H7 (cell line): ENCODE results near the gene CDC42SE1. TPM values are rescaled to one million over a fixed set of nuclear protein-coding genes. Genes with fewer than 3 reads are reported as not detected.

Experiments used
- DNase-seq: peaks from one replicate; pipeline ENCODE4 v3.0.0; 2012
- H3K27me3 ChIP-seq: 2 replicates; pipeline ENCODE4 v1.6.0; 2011; ENCODE audit warnings: mild to moderate bottlenecking, low read length; ENCODE audit not compliant: control insufficient read depth, insufficient read depth
- H3K36me3 ChIP-seq: replicated peaks from 2 replicates; pipeline ENCODE4 v1.5.1; 2011; ENCODE audit warnings: low read length; ENCODE audit not compliant: control insufficient read depth, insufficient read depth
- H3K4me3 ChIP-seq: 2 replicates; pipeline ENCODE4 v1.5.1; 2011; ENCODE audit warnings: low read depth, mild to moderate bottlenecking, control low read depth, low read length, moderate library complexity; ENCODE audit not compliant: insufficient read depth
- total RNA-seq: library from RNA; depleted of rRNA; stranded (reverse); fragments of >200 nt; shearing (Covaris generic); gene quantifications from 2 replicates; pipeline ENCODE4 v1.2.3, GENCODE V29; 2014

Gene CDC42SE1
- total RNA-seq, 1 experiment from 2014 or later: 72.1 TPM

DNA sequence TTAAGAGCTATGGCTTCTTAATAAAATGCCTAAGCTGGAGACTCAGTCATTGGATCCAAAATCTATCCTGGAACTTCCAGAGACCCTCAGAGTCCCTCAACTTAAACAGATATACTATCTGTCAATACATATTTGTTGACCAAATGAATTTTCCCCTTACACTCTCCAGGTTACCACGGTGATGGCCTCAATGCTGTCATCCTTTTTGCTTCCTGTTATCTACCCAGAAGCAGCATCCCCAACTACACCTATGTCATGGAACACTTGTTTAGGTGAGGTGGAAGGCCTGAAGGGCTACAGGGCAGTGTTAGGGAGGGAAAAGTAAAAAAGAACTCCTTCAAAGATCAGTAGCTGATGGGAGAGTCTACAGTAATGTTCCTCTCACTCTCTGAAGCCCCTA is 16.3 kb downstream of the CDC42SE1 start:
- H3K4me3 ChIP-seq: no peak overlapping the region
- no peak for DNase-seq
- no peaks in the 10 kb centered on the region for H3K27me3 ChIP-seq
- no peaks in the 10 kb centered on the region for H3K36me3 ChIP-seq

DNA sequence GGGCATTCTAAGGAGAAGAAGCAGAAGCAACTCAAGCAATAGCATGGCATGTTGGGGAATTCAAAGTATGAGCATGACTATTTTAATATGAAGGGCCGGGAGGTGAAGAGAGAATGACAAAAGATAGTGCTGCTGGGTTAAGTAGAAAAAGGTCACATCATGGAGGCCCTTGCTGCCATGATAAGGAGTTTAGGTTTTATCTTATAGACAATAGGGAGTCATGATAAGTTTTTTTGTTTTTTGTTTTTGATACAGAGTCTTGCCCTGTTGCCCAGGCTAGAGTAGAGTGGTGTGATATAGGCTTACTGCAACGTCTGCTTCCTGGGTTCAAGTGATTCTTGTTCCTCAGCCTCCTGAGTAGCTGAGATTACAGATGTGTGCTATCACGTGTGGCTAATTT is 19.9 kb downstream of the CDC42SE1 start:
- DNase-seq: no peak
- Histone ChIP-seq H3K4me3 (no peak overlapping the region), H3K27me3 (no peaks in the 10 kb centered on the region), H3K36me3 (no peaks in the 10 kb centered on the region; the same call in none of the 2 replicates)

DNA sequence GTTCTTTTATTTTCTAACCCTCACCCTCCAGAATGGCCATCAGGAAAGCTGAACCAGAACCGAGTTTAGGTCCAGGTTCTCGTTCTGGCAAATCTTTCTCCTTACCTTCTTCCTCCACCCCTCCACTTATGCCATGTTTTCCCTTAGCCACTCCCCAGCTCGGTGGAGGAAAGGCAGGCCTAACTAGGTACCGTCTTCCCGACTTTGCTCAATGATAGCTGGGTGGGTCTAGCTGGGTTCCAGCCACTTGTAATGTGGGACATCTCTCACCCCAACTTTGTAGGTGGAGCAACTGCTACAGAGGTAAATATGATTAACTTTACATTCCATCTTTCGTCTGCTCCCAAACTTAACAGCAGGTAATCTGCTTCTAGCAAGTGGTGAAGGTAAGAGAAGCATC is 22.4 kb downstream of the CDC42SE1 start:
- no peaks in the 10 kb centered on the region for H3K27me3 ChIP-seq
- DNase-seq: no peak
- H3K36me3 ChIP-seq: peaks cover 5% of the 10 kb centered on the region
- H3K4me3 ChIP-seq: no peak overlapping the region

DNA sequence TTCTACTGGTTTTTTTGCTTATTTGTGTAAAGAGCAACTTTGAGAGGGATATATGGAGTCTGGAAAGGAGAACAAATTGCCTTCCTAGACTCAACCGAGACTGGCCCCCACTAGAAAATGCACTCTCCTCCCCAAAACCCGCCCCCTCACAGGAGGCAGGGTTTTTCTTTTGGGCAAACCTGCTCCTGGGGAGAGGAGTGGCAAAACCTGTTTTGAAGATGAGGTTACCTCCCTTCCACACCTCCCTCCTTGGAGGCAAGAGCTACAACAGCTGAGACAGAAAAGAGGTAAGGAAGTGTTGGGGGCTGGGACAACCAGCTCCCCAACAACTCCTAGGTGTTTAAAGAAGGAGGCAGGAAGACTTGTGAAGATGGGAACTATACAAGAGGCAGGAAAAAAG is 23.1 kb downstream of the CDC42SE1 start, which contains the start of gene BNIPL:
Gene BNIPL (plus strand): TSS at position 231 of the 400 bp plus-strand sequence. CDS start 140 bp downstream, at position 371.
- peak; percentile 62 for DNase-seq
- H3K4me3 ChIP-seq: no peak within 1 kb of the TSS
- H3K27me3 ChIP-seq: no peaks in the 10 kb centered on the region
- H3K36me3 ChIP-seq: peaks cover 5% of the 10 kb centered on the region

DNA sequence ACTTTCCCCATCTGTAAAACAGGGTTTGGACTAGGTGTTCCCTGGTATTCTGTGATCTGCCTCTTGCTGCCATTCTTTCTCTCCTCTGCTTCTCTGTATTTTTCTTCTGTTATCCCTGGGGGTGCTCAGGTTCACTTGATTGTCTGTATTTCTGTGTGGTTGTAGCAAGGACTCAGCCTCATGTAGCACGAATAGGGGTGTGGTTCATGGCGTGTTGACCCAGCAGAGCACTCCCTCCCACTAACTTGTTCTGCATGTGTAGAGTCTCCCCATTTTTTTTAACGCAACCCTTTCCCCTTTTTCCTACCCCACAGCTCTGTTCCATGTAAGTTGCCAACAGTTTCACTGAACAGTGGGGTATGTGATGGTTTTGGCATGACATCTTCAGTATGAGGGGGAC is 24.3 kb downstream of the CDC42SE1 start:
- Histone ChIP-seq H3K27me3 (no peaks in the 10 kb centered on the region), H3K4me3 (no peak overlapping the region), H3K36me3 (peaks cover 7% of the 10 kb centered on the region)
- no peak for DNase-seq

DNA sequence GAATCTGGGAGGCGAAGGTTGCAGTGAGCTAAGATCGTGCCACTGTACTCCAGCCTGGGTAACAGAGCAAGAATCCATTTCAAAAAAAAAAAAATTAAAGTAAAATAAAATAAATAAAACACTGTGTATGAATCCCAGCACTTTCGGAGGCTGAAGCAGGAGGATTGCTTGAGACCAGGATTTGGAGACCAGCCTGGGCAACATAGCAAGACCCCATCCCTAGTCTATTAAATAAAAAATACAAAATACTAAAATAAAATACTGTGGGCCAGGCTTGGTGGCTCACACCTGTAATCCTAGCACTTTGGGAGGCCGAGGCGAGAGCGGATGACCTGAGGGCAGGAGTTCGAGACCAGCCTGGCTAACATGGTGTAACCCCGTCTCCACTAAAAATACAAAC is 27.3 kb downstream of the CDC42SE1 start:
- H3K27me3 ChIP-seq: no peaks in the 10 kb centered on the region
- DNase-seq: no peak
- H3K4me3 ChIP-seq: no peak overlapping the region
- H3K36me3 ChIP-seq: peaks cover 14% of the 10 kb centered on the region

DNA sequence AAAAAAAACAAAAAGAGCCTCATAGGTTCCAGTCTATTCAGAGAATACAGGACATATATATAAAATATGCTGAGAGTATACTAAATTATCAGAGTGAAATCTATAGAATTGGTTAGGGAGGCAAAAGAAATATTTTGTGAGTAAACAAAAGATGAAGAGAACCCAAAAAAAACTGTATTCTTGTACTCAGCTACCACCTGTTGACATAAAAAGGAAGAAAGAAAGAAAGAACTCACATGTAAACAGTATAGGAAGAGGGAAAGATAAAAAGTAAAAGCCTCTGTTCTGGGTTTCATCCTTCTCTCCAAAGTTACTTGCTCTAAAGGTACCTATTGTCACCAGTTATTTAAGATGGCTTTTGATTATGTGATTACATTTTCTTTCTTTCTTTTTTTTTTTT is 33.0 kb downstream of the CDC42SE1 start:
- Histone ChIP-seq H3K36me3 (peaks cover 13% of the 10 kb centered on the region), H3K27me3 (no peaks in the 10 kb centered on the region), H3K4me3 (no peak overlapping the region)
- no peak for DNase-seq

DNA sequence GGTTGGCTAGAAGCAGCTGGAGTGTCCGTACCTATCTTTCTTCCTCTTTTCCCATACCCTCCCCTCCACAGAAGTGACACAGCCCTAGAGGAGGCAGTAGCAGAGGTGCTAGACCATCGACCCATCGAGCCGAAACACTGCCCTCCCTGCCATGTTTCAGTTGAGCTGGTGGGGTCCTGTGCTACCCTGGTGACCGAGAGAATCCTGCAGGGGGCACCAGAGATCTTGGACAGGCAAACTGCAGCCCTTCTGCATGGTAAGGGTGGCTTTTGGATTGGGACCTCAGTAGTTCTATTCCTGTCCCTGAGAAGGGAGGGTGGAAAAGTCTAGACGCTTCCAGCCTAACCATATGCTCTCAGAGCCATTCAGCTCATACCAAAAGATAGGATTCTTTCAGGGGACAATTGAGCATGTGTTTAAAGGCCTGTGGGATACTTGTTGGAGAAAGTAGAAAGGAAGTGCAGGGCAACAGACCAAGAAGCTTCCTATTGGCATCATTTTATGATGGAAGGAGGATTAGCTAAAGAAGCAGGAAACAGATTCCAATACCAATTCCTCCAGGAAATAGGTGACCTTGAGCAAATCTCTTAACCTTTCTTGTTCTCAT is 34.8 kb downstream of the CDC42SE1 start:
- Histone ChIP-seq H3K27me3 (no peaks in the 10 kb centered on the region), H3K4me3 (no peak overlapping the region), H3K36me3 (peaks cover 10% of the 10 kb centered on the region)
- DNase-seq: peak; percentile 92

DNA sequence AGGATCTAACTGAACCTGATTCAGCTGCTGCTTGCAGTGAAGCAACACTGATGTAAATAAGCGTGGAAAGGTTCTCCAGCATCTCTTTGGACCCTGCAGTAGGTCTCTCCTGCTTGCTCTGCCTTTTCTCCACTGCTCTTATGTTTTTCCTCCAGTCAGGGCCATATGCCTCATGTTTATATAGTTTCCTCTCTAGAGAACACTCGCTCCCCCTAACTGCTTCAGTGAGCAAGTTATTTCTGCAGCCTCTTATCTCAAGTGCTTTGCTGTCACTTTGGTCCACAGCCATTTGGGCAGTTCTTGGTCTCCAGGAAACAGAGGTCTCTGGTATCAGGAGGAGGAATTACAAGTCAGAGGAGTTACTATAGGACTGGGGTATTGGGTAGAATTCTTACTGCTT is 45.9 kb downstream of the CDC42SE1 start:
- Histone ChIP-seq H3K4me3 (no peak overlapping the region), H3K27me3 (no peaks in the 10 kb centered on the region), H3K36me3 (no peaks in the 10 kb centered on the region)
- DNase-seq: no peak

DNA sequence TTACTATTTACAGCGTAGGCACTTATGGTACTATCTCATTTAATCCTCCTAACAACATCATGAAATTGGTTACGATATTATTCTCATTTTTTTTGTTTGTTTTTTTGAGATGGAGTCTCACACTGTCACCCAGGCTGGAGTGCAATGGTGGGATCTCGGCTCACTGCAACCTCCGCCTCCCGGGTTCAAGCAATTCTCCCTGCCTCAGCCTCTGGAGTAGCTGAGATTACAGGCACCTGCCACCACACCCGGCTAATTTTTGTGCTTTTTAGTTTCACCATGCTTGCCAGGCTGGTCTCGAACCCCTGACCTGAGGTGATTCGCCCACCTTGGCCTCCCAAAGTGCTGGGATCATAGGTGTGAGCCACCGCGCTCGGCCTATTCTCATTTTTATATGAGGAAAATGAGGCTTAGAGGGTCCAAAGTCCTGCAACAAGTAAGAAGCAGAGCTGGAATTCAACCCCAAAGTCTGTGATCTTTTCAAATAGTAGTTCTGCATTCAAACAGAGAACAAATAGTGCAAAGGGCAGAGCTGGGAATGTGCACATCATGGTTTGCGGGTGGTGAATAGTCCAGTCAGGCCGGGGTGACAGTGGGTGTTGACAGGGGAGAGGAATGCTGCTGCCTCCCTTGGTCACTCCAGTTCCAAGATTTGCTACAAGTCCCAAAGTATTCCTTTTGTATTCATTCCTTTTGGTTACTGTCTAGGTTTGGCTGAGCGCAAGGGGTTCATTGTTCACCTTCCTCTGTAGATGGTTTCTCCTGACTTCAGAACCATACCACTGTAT is 46.5 kb downstream of the CDC42SE1 start:
- Histone ChIP-seq H3K4me3 (no peak overlapping the region), H3K27me3 (no peaks in the 10 kb centered on the region), H3K36me3 (no peaks in the 10 kb centered on the region)
- no peak for DNase-seq

DNA sequence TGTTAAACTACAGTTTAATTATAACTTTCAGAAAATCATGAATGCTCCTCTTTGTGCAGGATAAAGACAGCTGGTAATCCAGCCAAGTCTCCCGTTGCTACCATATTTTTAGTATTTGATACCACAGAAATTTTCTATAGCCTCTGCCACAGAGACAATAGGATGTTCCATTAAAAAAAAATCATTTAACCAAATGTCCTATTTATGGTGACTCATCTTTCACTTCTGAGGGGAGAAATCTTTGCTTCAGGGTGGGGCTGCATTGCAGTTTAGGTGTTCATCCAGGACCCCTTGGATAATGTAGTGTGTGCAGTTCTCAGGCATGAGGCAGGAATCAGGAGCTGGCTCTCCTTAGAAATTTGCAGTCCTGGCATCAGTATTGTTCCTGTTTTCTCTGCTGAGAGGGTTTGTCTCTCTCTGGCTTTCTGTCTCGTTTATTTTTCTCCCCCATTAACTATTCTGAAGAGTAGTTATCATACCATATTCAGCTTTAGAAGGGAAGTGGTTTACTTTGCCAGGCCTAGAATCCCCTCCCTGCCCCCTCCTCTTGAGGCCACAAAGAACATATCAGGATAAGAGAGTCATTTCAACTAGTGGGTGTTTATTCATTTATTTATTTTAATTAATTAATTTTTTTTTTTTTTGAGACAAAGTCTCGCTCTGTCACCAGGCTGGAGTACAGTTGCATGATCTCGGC is 48.1 kb downstream of the CDC42SE1 start:
- no peaks in the 10 kb centered on the region for H3K27me3 ChIP-seq
- H3K36me3 ChIP-seq: no peaks in the 10 kb centered on the region
- H3K4me3 ChIP-seq: no peak overlapping the region
- DNase-seq: no peak

DNA sequence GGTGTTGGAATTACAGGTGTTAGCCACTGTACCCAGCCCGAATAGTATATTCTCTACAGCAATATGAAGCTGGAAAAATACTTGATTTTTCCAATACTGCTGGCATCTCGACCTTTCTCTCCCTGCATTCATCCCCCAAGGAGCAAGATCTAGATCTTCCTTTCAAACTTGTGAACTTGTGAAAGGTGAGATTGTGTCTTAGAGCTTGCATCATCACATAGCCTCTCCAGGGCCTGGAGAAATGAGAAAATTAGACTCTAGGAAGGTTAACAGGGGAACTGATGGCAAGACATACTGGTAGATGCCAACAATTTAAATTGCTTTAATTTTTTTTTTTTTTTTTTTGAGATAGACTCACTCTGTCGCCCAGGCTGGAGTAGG is 49.1 kb downstream of the CDC42SE1 start:
- Histone ChIP-seq H3K4me3 (no peak overlapping the region), H3K36me3 (no peaks in the 10 kb centered on the region), H3K27me3 (no peaks in the 10 kb centered on the region)
- DNase-seq: no peak

DNA sequence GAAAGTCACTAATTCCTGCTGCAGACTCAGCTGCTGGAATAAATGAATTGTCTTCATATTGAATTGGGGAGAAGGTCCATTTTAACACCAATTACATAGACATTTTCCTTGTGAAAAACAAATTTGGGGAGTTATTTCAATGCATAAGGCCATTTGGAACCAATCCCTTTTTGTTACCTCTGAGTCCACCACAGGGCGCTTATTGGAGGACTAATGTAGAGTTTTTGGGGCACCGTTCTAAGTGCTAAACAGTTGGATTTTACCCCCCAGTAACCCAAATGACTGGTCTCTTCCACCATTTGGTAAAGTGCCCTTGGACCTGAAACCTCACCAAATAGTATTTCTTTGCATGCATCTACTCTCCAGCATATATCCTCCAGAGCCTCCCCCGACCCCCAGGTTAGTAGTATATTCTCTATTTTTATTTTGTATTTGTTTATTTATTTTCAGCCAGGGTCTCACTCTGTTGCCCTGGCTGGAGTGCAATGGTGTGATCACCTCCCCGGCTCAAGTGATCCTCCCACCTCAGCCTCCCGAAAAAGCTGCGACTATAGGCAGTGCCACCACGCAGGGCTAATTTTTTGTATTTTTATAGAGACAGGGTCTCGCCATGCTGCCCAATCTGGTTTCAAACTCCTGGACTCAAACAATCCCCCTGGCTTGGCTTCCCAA is 49.6 kb downstream of the CDC42SE1 start:
- H3K27me3 ChIP-seq: no peaks in the 10 kb centered on the region
- no peaks in the 10 kb centered on the region for H3K36me3 ChIP-seq
- DNase-seq: no peak
- no peak overlapping the region for H3K4me3 ChIP-seq

DNA sequence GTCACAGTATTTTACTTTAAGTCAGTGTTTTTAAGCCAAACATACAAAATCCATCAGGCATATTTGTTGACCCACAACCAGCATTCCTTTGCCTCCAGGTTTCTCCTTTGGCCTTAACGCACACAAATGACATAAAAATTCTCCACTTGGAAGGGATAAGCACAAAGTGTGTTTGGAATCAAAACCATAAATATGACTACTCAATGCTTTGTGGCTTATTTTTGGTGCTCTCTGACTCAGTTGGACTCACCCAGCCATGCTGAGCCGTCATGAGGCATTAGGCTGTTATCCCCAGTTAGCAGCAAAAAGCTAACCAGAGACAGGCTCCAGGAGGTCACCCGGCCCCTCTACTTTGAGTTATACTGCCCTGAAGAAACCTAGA is 50.2 kb downstream of the CDC42SE1 start:
- Histone ChIP-seq H3K36me3 (no peaks in the 10 kb centered on the region), H3K4me3 (peak overlapping the region; percentile 90), H3K27me3 (no peaks in the 10 kb centered on the region)
- no peak for DNase-seq
